ENCODE measurements around the gene RANBP3. TPM values are rescaled to one million over a fixed set of nuclear protein-coding genes. Genes with fewer than 3 reads are reported as not detected.
A peak's percentile ranks its signal among the peaks of the same experiment; 100 is the strongest.

The RANBP3 gene
- total and polyA plus RNA-seq, 7 donors: 40.5 to 71.7 (median 48.7) TPM

GRCh38 chr19:5948752-5949564 is 29.0 kb downstream of the RANBP3 start:
- Histone ChIP-seq H3K27ac (no peak overlapping the region), H3K36me3 (ENCODE audit: insufficient read depth in 1 of 2, low read depth in 1 of 2) (no peaks in the 10 kb centered on the region), H3K4me1 (peaks cover 43% of the 10 kb centered on the region), H3K9me3 (no peaks in the 10 kb centered on the region), H3K4me3 (no peak overlapping the region), H3K27me3 (ENCODE audit: insufficient read depth in 3 of 3, low read length in 2 of 3) (no peaks in the 10 kb centered on the region)
- WGBS, 3 donors: 64 to 73% (median 71%) methylated on average over 13 of the region's 13 CpGs
- TF ChIP-seq CTCF (IDR thresholded peaks at IDR 0.05): no peak
- ATAC-seq (no peak), DNase-seq (no peak)
- intact Hi-C loops (cut with DNase I): loop anchor here in 1 of 2 donors (5.0 kb wide), 1 partner anchor 42 kb away; no protein-coding TSS in a partner anchor

- Histone ChIP-seq H3K9me3 (no peaks in the 10 kb centered on the region), H3K27me3 (ENCODE audit: insufficient read depth in 3 of 3, low read length in 2 of 3) (no peaks in the 10 kb centered on the region), H3K36me3 (ENCODE audit: insufficient read depth in 1 of 2, low read depth in 1 of 2) (no peaks in the 10 kb centered on the region), H3K4me1 (peaks cover 28% of the 10 kb centered on the region), H3K27ac (peak overlapping the region; percentile 30), H3K4me3 (no peak overlapping the region)
- WGBS, 3 donors: 70 to 84% (median 79%) methylated on average over 13 of the region's 13 CpGs
- peak; percentile 68 to 79 for DNase-seq
- ATAC-seq: peak; percentile 13 to 51 (median 40)
- TF ChIP-seq CTCF (IDR thresholded peaks at IDR 0.05): no peak
- intact Hi-C loops (cut with DNase I): loop anchor here in 1 of 2 donors (5.0 kb wide), 1 partner anchor 40 kb away; no protein-coding TSS in a partner anchor
These were observed 30.5 kb downstream of the RANBP3 start for GRCh38 chr19:5947435-5947834.

- Histone ChIP-seq H3K9me3 (no peaks in the 10 kb centered on the region), H3K27me3 (ENCODE audit: insufficient read depth in 3 of 3, low read length in 2 of 3) (no peaks in the 10 kb centered on the region), H3K4me1 (peaks cover 9% of the 10 kb centered on the region), H3K36me3 (ENCODE audit: insufficient read depth in 1 of 2, low read depth in 1 of 2) (peaks cover 0 to 17% of the 10 kb centered on the region in 2 donors), H3K27ac (no peak overlapping the region), H3K4me3 (no peak overlapping the region)
- TF ChIP-seq CTCF (IDR thresholded peaks at IDR 0.05): no peak
- DNase-seq: no peak
- 73 to 79% (median 73%) methylated on average over 10 of the region's 10 CpGs for WGBS, 3 donors
- intact Hi-C loops (cut with DNase I): no loop called here
- no peak for ATAC-seq
These were observed 34.3 kb downstream of the RANBP3 start for GRCh38 chr19:5943623-5944022.

GRCh38 chr19:5943045-5943444 is 34.9 kb downstream of the RANBP3 start:
- no peak for TF ChIP-seq CTCF (IDR thresholded peaks at IDR 0.05)
- no peaks in the 10 kb centered on the region for H3K27me3 ChIP-seq (ENCODE audit: insufficient read depth in 3 of 3, low read length in 2 of 3)
- peaks cover 0 to 17% of the 10 kb centered on the region in 2 donors for H3K36me3 ChIP-seq (ENCODE audit: insufficient read depth in 1 of 2, low read depth in 1 of 2)
- H3K4me3 ChIP-seq: no peak overlapping the region
- intact Hi-C loops (cut with DNase I): no loop called here
- no peaks in the 10 kb centered on the region for H3K9me3 ChIP-seq
- peaks cover 9% of the 10 kb centered on the region for H3K4me1 ChIP-seq
- ATAC-seq: no peak
- WGBS, 3 donors: 78 to 84% (median 83%) methylated on average over 10 of the region's 10 CpGs
- no peak for DNase-seq
- no peak overlapping the region for H3K27ac ChIP-seq

Data from psoas muscle (tissue), 8 donors.